B cell (primary cell): ENCODE data around the gene JMJD1C.

Experiments used
- EZH2 ChIP-seq: IDR thresholded peaks from 2 replicates; pipeline ENCODE4 v1.6.1; 2012; ENCODE audit warnings: borderline replicate concordance, low read depth, mild to moderate bottlenecking, moderate library complexity, low read length; ENCODE audit not compliant: insufficient read depth, poor library complexity, severe bottlenecking
- TF ChIP-seq, protein P1 (sequence below): fragments of 200-600 bp; IDR thresholded peaks from one replicate; pipeline ENCODE4 v1.8.0; 2022; ENCODE audit warnings: antibody characterized with exemption, mild to moderate bottlenecking

GRCh38 chr10:63246356-63246755 is 219.4 kb downstream of the JMJD1C start:
- TF ChIP-seq, protein P1, sequence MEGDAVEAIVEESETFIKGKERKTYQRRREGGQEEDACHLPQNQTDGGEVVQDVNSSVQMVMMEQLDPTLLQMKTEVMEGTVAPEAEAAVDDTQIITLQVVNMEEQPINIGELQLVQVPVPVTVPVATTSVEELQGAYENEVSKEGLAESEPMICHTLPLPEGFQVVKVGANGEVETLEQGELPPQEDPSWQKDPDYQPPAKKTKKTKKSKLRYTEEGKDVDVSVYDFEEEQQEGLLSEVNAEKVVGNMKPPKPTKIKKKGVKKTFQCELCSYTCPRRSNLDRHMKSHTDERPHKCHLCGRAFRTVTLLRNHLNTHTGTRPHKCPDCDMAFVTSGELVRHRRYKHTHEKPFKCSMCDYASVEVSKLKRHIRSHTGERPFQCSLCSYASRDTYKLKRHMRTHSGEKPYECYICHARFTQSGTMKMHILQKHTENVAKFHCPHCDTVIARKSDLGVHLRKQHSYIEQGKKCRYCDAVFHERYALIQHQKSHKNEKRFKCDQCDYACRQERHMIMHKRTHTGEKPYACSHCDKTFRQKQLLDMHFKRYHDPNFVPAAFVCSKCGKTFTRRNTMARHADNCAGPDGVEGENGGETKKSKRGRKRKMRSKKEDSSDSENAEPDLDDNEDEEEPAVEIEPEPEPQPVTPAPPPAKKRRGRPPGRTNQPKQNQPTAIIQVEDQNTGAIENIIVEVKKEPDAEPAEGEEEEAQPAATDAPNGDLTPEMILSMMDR: no peak
- TF ChIP-seq EZH2: no peak
